ENCODE data around the gene NR1D1. TPM values are rescaled to one million over a fixed set of nuclear protein-coding genes. Genes with fewer than 3 reads are reported as not detected.

NR1D1 gene
- total and polyA plus RNA-seq, 2 of the 13 experiments (the other 11 are each of a cell fraction or from before 2014, with no cell fraction given) = 2.1 to 2.7 TPM

DNA sequence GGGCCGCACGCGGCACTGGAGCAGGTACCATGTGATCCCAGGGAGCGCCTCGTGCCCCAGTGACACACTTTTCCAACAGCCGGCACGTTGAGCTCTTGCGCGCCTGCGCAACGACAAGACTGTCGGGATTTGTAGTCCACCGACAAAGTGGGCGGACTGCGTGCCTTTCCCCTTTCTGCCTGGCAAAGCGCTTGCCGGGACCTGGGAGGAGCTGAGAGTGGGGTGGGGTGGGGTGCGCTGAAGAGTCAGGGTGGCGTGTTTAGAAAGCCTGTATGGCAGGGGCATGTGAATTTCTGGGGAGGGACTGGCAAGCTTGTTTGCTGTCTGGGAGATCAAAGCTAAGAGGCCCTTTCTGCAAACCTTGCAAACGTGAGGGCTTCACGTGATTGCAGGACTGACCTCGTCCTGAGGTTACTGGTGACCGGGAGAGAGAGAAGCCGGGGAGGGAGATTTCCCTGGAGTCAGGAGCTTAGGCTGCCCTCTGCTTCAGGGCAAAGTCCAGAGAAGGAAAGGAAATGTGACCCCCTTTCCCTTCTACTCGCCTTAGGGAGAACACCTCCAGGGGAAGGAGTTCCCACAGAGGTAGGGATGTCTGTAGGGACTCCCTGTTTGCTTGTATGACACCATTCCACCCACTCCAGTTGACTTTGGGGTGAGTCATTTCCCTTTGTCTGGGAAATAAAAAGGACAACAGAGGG is 429 bp upstream of the NR1D1 start (continued):
- TF ChIP-seq, protein P1, sequence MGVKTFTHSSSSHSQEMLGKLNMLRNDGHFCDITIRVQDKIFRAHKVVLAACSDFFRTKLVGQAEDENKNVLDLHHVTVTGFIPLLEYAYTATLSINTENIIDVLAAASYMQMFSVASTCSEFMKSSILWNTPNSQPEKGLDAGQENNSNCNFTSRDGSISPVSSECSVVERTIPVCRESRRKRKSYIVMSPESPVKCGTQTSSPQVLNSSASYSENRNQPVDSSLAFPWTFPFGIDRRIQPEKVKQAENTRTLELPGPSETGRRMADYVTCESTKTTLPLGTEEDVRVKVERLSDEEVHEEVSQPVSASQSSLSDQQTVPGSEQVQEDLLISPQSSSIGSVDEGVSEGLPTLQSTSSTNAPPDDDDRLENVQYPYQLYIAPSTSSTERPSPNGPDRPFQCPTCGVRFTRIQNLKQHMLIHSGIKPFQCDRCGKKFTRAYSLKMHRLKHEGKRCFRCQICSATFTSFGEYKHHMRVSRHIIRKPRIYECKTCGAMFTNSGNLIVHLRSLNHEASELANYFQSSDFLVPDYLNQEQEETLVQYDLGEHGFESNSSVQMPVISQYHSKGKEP (CRISPR knock-in tag; IDR thresholded peaks at IDR 0.05) = peak; percentile 28; the same call in 1 of the 2 replicates
- TF ChIP-seq, protein P2, sequence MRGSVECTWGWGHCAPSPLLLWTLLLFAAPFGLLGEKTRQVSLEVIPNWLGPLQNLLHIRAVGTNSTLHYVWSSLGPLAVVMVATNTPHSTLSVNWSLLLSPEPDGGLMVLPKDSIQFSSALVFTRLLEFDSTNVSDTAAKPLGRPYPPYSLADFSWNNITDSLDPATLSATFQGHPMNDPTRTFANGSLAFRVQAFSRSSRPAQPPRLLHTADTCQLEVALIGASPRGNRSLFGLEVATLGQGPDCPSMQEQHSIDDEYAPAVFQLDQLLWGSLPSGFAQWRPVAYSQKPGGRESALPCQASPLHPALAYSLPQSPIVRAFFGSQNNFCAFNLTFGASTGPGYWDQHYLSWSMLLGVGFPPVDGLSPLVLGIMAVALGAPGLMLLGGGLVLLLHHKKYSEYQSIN (CRISPR knock-in tag; IDR thresholded peaks at IDR 0.05; ENCODE audit: borderline replicate concordance) = no peak; the same call in 1 of the 2 replicates
- TF ChIP-seq ASH2L (IDR thresholded peaks at IDR 0.05; ENCODE audit: insufficient read length, low read depth, low read length) (peak; percentile 93), KLF11 (CRISPR knock-in tag; IDR thresholded peaks at IDR 0.05) (peak; percentile 99; the same call in 1 of the 2 replicates), RELA (CRISPR knock-in tag; IDR thresholded peaks at IDR 0.05) (no peak; the same call in 1 of the 2 replicates), ZNF570 (CRISPR knock-in tag; IDR thresholded peaks at IDR 0.05; ENCODE audit: borderline replicate concordance) (peak; percentile 99), GATA4 (IDR thresholded peaks at IDR 0.05; ENCODE audit: borderline replicate concordance, low read depth) (no peak; the same call in 1 of the 2 replicates), ZNF564 (CRISPR knock-in tag; IDR thresholded peaks at IDR 0.05) (peak; percentile 94; the same call in 1 of the 2 replicates), HNF4A (CRISPR knock-in tag; IDR thresholded peaks at IDR 0.05) (peak; percentile 95), KLF13 (CRISPR knock-in tag; IDR thresholded peaks at IDR 0.05) (peak; percentile 82; the same call in 1 of the 2 replicates), ZNF17 (CRISPR knock-in tag; IDR thresholded peaks at IDR 0.05) (peak; percentile 95), MEIS2 (CRISPR knock-in tag; IDR thresholded peaks at IDR 0.05) (peak; percentile 97), ESRRA (CRISPR knock-in tag; IDR thresholded peaks at IDR 0.05; ENCODE audit: low read depth) (peak; percentile 90), ZNF501 (CRISPR knock-in tag; IDR thresholded peaks at IDR 0.05) (peak; percentile 93), NFYC (CRISPR knock-in tag; IDR thresholded peaks at IDR 0.05) (peak; percentile 67), ZNF543 (CRISPR knock-in tag; IDR thresholded peaks at IDR 0.05) (peak; percentile 99)
- TF ChIP-seq, protein P3, sequence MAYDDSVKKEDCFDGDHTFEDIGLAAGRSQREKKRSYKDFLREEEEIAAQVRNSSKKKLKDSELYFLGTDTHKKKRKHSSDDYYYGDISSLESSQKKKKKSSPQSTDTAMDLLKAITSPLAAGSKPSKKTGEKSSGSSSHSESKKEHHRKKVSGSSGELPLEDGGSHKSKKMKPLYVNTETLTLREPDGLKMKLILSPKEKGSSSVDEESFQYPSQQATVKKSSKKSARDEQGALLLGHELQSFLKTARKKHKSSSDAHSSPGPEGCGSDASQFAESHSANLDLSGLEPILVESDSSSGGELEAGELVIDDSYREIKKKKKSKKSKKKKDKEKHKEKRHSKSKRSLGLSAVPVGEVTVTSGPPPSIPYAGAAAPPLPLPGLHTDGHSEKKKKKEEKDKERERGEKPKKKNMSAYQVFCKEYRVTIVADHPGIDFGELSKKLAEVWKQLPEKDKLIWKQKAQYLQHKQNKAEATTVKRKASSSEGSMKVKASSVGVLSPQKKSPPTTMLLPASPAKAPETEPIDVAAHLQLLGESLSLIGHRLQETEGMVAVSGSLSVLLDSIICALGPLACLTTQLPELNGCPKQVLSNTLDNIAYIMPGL (CRISPR knock-in tag; IDR thresholded peaks at IDR 0.05; ENCODE audit: borderline replicate concordance in 1 of 2, low read depth in 1 of 2) = peak; percentile 66 to 89; a peak in 3 of 4 replicates
- TF ChIP-seq, protein P4, sequence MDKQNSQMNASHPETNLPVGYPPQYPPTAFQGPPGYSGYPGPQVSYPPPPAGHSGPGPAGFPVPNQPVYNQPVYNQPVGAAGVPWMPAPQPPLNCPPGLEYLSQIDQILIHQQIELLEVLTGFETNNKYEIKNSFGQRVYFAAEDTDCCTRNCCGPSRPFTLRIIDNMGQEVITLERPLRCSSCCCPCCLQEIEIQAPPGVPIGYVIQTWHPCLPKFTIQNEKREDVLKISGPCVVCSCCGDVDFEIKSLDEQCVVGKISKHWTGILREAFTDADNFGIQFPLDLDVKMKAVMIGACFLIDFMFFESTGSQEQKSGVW (CRISPR knock-in tag; IDR thresholded peaks at IDR 0.05; ENCODE audit: borderline replicate concordance) = 0 out of 2 replicates have a peak, but pooled peaks have one; percentile 87
